ENCODE results near the gene CBX8.

Gene CBX8

GRCh38 chr17:79796763-79797491, at the start of gene CBX8:
Gene CBX8, minus strand, starts transcription at chr17:79797077. Its CDS starts 79 bp downstream, at chr17:79796998.
- FAIRE-seq = no peak

- no peak for FAIRE-seq
Observed at GRCh38 chr17:79845601-79845949, 48.7 kb upstream of the CBX8 start.

DNA sequence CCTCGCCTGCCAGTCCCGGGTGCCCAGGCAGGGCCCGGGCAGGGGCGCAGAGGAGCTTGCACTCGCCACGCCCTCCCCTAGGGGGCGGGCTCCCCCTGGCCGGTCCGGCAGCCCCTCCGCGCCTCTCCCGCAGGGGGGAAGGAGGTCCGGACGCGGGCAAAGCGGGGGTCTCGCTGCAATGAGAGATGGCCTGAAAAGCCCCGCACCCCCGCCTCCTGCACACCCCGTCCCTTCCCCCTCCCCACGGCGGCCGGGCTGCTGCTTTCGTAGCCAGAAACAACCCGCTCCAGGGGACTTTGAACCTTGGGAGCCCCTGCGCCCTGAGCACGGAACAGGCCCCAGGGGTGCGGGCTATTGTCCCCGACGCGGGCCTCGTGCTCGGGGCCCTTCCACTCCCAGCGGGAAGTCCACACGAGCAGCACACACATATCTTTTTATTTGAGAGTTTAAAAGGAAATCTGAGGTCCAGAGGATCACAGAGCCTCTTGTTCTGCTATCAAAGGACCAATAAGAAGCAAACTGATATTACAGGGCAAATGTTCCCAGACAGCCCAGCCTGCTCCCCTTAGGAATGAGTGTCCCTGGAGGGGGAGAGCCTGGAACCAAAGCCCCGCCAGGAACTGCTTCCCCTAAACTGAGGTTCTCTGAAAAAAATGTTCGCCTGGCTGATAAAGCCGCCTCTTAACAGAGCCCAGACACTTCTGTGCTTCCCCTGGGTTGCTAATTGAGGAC, 48.2 kb upstream of the CBX8 start:
- no peak for FAIRE-seq

DNA sequence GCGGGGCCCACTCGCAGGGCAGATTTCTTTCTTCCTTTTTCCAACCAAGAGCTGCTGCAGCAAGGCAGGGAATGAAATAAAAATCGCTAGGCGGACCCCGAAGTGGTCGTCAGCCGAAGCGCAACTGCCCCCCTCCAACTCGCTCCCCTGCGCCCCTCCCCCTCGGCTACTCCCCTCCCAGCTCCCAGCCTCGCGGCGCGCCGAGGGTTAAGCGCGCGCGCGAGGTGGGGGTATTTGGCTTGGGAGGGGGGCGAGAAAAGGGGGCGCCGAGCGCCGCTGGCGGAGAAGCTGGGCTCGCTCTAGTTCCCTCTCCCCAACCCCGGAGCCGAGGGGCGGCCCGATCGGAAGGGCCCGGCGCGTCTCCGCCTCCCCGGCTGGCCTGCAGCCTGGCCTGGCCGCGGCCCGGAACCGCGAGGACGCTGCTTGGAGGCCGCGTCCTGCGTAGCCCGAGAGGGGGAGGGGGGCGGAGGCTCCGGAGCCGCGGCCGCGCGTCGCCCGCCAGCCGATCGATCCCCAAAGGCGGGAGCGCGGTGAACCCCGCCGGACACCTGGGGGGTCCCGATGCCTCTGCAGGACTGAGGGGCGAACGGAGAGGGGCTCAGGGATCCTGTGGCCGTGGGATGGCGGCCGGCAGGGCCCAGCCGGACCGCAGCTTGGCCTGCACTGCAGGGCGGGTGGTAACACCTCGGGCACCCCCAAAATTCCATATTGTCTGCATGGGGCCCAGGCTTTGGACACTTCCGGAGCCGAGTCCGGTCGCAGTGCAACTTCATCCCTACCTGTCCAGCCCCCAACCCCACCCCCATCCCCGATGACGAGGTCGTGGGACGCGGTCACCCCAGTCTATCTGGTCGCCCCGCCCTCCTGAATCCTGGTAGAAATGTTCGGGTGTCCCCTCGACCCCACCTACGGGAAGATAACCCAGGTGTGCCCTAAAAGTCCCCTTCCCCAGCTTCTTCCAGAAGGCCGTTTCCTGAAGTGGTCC, 47.2 kb upstream of the CBX8 start:
- FAIRE-seq = no peak

DNA sequence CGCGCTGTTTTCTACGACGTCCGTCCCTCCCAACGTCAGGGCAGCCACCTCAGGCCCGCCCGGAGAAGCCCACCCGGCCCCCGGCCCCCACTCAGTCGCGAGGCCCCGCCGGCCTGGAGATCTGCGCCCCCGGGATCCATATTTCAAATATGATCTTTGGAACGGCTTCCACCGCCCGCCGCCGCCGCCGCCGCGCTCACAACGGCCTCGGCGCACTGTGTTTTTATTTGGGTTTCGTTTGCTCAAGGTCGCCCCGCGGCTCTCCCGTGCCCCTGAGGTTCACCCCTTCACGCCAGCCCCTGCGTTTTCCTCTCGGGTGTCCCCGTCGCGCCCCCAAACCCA, 46.6 kb upstream of the CBX8 start:
- FAIRE-seq = no peak

GRCh38 chr17:79842656-79843473, 46.0 kb upstream of the CBX8 start:
- FAIRE-seq = no peak

- FAIRE-seq = no peak
Observed at GRCh38 chr17:79842136-79842655, 45.3 kb upstream of the CBX8 start.

GRCh38 chr17:79841369-79842135, 44.7 kb upstream of the CBX8 start:
- FAIRE-seq = no peak

DNA sequence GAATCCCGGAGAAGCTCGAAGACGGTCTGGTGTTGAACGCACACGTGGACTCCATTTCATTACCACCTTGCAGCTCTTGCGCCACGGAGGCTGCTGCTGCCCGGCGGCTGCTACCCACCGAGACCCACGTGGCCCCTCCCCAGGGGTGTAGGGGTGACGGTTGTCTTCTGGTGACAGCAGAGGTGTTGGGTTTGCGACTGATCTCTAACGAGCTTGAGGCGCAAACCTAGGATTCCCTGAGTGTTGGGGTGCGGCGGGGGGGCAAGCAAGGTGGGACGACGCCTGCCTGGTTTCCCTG, 44.1 kb upstream of the CBX8 start:
- FAIRE-seq = no peak

DNA sequence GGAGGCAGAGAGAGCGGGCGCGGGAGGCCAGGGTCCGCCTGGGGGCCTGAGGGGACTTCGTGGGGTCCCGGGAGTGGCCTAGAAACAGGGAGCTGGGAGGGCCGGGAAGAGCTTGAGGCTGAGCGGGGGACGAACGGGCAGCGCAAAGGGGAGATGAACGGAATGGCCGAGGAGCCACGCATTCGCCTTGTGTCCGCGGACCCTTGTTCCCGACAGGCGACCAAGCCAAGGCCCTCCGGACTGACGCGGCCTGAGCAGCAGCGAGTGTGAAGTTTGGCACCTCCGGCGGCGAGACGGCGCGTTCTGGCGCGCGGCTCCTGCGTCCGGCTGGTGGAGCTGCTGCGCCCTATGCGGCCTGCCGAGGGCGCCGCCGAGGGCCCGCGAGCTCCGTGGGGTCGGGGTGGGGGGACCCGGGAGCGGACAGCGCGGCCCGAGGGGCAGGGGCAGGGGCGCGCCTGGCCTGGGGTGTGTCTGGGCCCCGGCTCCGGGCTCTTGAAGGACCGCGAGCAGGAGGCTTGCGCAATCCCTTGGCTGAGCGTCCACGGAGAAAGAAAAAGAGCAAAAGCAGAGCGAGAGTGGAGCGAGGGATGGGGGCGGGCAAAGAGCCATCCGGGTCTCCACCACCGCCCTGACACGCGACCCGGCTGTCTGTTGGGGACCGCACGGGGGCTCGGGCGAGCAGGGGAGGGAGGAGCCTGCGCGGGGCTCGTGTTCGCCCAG, 43.6 kb upstream of the CBX8 start:
- no peak for FAIRE-seq

DNA sequence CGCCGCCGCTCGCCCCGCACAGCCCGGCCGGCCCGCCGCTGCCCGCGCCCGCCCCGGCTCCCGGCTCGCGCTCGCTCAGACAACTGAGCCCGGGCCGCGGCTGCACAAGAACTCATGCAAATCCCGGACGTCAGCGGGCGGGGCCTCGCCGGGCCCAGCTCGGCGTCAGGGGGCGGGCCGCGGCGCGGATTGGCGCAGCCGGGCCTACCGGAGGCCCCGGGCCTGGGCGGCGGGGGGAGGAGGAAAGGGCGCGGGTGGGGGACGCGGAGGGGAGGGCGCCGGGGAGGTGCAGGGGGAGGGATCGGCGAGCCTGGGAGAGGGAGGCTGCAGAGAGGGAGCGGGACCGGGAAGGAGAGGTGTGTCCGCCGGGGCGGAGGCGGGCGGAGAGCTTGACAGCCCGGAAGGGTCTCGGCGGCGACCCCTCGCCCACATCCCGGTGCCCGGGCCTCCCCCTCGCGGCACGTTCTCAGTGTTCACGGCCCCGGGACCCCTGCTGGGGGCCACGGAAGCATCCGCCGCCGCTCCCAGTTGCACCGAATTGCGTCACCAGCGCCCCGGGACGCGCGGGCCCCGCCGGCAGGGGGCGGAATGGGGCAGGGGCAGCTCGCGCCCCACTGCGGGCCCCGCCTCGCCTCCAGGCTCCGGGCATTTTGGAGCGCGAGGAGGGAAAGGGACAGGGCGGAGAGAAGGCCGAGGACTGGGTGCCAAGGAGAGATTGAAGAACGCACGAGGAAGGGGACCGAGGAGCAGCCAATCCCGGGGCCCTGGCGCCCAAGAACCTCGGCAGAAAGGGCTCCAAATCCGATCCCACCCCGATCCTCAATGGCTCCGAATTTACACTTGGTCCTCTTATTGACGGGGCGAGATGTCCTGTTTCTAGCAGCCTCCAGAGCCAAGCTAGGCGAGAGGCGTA, 42.7 kb upstream of the CBX8 start, which contains the start of gene CBX4:
TSS of gene CBX4 (minus strand) at position 85 of the 913 bp plus-strand sequence. CDS start 189 bp downstream, outside the sequence.
- FAIRE-seq = no peak

- no peak for FAIRE-seq
Observed at GRCh38 chr17:79838522-79839274, 41.8 kb upstream of the CBX8 start.

DNA sequence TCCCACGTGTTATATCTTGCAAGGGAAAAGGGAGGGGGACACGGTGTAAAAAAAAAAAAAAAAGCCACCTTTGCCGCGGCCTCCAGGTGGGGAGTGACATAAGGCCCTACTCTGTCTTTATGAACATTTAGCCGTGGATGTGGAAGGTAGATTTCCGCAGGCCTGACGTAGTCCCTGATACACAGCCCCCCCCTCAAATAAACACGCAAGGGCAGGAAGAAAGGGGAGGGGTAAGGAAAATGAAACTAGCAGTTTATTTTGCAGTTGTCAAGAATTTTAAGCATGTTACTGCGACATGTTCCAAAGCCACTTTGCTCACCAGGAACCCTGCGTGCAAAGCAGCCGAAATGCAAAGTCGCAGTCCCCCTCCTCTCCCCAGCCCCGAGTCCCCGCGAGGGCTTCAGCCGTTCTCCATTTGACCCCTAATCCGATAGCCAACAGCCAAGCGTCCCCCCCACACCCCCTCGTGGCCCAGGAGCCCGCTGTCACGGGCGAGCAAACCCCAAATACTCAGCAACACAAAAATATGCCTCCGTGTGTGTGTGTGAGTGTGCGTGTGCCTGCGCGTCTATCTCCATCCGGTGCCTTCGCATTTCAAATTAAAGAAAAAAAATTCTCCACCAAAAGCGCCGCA, 41.1 kb upstream of the CBX8 start:
- no peak for FAIRE-seq

DNA sequence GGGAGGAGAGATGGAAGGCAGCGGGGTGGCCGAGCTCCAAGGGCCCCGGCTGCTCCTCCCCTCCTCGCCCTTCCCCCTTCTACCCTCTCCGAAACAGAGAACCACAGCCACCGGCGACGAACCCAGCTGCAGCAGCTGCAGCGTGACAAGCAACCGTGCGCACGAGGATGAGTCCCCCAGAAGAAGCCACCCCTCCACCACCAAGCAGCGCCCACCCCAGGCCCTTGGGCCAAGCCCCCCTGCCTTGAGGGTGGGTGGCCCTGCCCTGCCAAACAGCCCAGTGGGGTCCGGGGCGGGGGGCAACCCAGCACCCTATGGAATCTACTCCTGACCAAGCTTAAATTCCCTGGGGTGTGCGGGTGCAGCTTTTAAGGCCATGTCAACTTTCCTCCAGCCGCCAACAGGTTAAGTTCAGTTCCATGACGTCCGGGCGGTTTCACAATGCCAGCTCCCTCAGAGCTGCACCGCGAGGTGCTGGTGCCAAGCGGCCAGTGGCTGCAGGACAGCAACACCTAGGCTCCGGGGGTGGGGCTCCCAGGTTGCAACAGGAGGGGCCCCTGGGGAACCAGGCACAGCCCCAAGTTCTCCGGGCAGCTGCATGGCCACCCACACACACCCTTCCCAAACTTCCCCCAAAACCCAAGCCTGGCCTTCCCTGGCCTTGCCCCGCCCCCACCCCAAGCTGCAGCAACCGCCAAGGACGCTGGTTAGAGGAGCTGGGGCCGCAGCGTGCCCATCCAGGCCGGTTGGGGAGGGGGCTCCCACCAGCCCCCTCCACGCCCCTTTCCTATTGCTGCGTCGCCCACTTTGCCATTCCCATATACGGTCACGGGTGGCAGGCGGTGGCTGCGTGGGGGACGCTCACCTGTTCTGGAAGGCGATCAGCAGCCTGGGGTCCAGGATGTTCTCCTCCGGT, 40.4 kb upstream of the CBX8 start:
- FAIRE-seq = no peak

- FAIRE-seq = no peak
Observed at GRCh38 chr17:79836510-79836971, 39.7 kb upstream of the CBX8 start.

DNA sequence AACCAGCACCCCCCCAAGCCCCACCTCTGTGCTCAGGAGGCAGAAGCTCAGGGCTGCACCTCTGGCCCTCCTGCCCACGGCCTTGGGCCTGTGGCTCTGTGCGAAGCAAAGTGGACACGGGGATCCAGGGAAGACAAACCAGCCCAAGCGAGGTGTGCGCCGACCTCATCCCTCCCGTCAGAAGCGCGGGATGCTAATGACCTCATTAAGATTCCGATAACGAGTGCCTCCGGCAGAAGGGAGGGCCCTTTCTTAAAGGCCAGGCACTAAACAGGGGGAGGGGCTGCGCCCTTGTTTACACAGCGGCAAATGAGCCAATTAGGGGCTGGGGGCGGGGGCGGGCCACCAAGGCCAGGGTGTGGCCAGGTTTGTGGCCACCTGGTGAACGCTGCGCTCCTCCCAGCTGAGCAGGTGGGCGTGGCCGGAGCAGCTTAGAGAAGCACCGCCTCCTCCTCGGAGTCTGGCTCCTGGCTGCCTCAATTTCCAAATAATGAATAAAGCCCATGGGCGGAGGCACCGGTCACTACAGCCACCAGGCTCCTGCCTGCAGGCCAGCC, 39.2 kb upstream of the CBX8 start:
- FAIRE-seq = no peak

GRCh38 chr17:79835470-79835899, 38.6 kb upstream of the CBX8 start:
- no peak for FAIRE-seq

Data from endometrium (tissue), 2 donors.